Measurements from ENCODE around the gene ADK.
"Not testable (repeated sequence)": the region's sequence is repeated elsewhere in the genome, so short reads cannot be mapped to it uniquely, and the experiment has no call there.

The ADK gene

GRCh38 chr10:74146980-74147379 lies 4.0 kb upstream of the ADK start:
- DNase-seq: not testable (repeated sequence)

- peak; percentile 89 for DNase-seq
Measured at GRCh38 chr10:74150204-74150989, 624 bp upstream of the ADK start, which contains the start of gene AP3M1. AP3M1 (minus strand) TSS chr10:74150828; CDS start chr10:74138379, 12,449 bp downstream.

DNA sequence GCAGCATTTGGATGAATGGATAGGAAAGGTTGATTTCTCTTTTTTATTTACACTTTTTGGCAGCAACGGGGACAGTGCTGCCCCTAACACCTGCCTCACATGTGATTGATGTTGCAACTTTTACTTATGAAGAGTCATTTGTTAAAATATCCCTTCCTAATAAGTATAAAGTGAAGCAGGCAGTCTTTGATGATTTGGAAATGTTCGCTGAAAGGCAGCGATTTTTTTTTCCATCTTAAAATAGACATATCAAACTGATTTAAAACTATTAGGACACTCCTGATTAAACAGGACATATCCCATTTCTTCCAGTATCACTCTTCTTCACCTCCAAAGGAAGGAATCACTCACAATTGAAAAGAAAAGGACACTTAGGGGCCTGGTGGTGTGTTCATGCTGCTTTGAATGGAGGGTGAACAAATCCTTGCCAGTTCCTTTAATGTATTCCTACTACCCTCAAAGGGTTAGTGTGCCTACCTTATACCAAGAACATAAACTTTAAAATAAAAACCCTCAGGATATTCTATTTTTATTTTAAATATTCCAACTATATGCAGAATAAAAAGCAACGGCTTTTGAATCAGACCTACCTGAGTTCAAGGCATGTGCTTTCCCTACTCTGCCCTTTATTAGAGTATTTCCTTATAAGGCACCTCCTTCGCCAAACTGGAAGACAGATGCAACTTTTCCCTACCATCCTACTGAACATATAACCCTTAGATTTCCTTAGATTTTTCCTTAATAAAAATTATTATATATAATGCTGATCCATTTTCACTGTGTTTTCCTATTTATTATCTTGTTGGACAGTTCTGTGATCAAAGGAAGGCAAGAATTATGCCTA lies 1.1 kb downstream of the ADK start:
- no peak for DNase-seq

DNA sequence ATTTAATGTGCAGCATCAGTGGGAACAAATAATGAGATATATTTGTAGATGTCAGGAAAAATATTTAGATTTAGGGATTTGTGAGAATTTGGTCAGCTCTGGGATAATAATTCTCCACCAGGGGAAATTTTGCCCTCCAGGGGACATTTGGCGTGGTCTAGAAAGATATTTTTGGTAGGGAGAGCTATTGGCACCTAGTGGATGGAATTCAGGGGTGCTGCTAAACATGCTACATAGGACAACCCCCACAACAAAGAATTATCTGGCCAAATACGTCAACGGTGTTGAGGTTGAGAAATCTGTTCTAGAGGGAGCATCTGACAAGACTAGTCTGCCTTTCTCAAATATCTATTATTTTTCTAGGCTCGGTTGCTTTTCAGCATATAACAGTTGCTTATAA lies 2.1 kb downstream of the ADK start:
- DNase-seq: no peak

GRCh38 chr10:74153676-74154075 lies 2.7 kb downstream of the ADK start:
- DNase-seq: no peak

- no peak for DNase-seq
Measured at GRCh38 chr10:74156919-74157289, 5.9 kb downstream of the ADK start.

- DNase-seq: no peak
Measured at GRCh38 chr10:74160013-74160412, 9.0 kb downstream of the ADK start.

- DNase-seq: no peak
Measured at GRCh38 chr10:74163319-74164068, 12.5 kb downstream of the ADK start.

GRCh38 chr10:74164716-74165529 lies 13.9 kb downstream of the ADK start:
- DNase-seq: no peak

DNA sequence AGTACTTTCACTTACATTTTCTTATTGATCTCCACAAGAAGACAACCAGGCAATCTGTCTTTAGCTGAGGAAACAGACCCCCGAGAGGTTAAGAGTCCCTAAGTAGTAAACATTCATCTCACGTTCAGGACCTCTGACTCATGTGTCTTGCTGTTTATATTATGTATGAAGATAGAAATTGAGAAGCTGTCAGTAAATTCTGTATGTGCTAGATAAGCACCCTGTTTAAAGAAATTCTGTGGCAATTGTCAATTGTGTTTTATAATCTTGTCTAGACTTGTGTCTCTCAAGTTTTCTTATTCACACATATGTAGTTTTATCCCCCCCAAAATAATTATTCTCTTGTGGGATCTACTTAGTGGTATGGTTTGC lies 14.5 kb downstream of the ADK start:
- DNase-seq: no peak

DNA sequence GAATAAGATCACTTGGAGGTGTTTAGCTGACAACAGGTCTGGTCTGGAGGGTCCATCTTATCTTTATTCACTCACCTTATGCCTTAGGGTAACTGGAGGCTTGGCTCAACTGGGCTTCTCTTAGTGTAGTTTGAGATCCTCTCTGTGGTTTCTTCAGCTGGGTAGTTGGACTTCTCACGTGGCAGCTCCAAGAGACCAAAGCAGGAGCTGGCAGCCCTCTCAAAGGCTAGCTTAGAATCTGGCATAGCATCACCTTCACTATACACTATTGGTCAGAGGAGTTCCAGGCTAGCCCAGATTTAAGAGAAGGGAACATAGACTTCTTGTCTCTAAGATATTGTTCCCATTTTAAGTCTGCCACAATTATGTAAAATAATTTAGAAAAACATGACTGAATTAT lies 16.4 kb downstream of the ADK start:
- DNase-seq: no peak

GRCh38 chr10:74171625-74172024 lies 20.6 kb downstream of the ADK start:
- DNase-seq: no peak

DNA sequence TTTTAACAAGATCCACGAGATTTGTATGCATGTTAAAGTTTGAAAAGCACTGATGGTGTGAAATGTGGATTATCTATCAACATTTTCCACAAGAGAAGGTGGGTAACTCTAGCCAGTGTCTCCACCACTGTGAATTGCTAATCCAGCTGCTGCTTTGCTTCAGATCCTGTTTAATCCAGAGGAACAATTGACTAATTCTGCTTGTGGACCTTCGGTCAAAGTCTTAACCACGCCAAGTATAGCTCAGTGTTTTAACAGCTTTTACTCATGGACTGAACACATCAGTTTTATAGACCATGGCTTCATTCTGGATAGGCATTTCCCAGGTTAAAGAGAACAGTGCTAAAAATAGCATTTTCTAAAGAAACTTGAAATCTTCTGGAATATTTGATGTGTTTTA lies 23.5 kb downstream of the ADK start:
- DNase-seq: no peak

GRCh38 chr10:74175510-74176379 lies 24.7 kb downstream of the ADK start:
- no peak for DNase-seq

DNA sequence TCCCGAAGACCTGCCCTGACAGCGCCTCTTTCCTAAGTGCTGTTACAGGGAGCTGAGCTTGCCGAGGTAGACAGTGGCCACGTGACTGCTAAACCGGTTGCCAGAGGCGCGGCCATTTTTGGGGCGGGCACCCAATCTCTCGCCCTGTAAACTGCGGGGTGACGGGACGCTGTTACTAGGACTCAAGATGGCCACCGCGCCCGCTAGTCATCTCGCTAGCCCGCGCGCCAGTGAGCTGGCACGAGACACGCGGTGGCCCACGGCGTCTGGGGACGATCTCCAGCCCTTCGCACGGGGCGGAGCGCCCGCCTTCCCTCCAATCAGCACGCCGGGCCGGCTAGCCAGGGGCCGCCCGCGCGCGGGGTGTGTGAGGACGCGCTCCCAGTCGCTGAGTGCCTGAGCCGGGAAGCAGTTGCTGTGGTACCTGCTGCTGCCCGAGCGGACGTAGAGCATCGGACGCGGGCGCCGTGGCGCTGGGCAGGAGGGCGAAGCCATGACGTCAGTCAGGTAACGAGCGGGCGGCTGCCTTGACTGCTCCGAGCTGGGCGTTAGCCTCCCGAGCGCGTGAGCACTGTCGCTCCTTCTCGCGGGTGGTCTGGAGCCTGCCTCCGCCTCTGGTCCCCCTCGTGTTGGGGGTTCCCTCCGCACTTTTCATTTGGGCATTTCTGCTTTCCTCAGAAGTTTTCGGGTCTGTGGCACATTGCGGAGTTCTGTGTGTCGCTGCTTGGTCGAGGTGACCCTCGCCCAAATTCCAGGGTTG lies 25.5 kb downstream of the ADK start:
- peak; percentile 98 for DNase-seq

DNA sequence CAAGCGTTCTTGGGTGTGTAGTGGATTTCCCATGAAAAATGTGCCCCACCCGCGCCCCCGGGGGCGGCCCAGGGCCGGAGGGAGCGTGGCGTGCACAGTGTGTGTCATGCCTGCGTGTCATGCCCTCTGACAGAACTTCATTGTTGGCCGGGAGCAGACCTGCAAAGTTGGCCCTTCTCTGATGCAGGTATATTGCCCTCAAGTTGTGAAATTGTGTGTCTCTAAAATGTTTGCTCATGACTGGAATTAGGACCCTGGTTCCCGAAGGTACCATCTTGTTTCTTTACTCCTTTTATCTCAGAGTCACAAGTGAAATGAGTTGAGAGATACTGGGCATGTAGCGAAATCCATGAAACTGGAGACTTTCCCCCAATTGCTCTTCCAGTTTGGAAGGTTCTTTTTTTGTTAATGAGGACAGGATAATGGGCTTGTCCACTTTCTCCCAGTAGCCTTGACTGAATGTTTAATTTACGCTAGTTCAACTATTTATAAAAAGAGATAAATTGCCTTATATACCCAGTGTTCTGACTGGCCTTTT lies 26.2 kb downstream of the ADK start:
- DNase-seq: peak; percentile 43

- no peak for DNase-seq
Measured at GRCh38 chr10:74178042-74178791, 27.2 kb downstream of the ADK start.

GRCh38 chr10:74179111-74179710 lies 28.2 kb downstream of the ADK start:
- DNase-seq: no peak

- DNase-seq: no peak
Measured at GRCh38 chr10:74186678-74187077, 35.7 kb downstream of the ADK start.
